Stromal cell of bone marrow (primary cell): ENCODE results near the gene ALDH3A2.

ENCODE experiments used
- DNase-seq: peaks from one replicate; pipeline ENCODE4 v3.0.0-alpha.2; 2012; ENCODE audit warnings: low read depth

Gene ALDH3A2

GRCh38 chr17:19648475-19649273 is at the start of gene ALDH3A2:
ALDH3A2 (plus strand) TSS chr17:19648751; CDS start chr17:19648972, 221 bp downstream.
- peak; percentile 91 for DNase-seq

GRCh38 chr17:19610311-19610710 is 38.2 kb upstream of the ALDH3A2 start:
- DNase-seq = no peak

DNA sequence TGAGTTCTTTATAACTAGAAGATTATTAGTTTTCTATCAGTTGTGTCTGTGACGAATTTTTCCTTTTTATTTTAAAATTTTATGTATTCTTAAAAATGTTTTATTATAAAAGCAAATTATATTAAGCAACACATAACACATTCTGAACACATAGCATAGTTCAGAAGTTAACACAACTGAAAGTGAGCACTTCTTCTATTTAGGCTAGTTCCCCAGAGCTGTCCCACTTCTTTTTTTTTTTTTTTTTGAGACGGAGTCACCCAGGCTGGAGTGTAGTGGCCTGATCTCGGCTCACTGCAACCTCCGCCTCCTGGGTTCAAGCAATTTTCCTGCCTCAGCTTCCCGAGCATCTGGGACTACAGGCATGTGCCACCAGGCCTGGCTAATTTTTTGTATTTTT is 37.7 kb upstream of the ALDH3A2 start:
- no peak for DNase-seq

DNA sequence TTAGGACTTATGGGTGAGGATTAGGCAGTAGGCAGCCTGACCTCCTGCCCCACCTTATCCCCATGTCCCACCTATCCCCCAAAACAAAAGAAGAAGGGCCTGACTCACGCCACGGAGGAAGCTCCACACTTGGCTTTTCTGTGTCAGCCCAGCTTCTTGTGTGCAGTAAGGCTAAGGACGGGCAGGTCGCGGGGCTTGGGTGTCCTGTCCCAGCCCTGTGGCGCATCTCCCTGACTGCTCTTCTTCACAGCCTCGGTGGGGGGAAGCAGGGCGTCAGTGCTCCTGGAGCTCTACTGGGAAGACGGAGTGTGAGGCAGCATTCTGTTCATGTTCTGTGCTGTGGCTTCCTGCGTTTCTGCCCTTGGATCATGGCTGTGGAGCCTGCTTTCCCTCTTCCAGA is 34.6 kb upstream of the ALDH3A2 start:
- no peak for DNase-seq

GRCh38 chr17:19614900-19615299 is 33.7 kb upstream of the ALDH3A2 start:
- no peak for DNase-seq

DNA sequence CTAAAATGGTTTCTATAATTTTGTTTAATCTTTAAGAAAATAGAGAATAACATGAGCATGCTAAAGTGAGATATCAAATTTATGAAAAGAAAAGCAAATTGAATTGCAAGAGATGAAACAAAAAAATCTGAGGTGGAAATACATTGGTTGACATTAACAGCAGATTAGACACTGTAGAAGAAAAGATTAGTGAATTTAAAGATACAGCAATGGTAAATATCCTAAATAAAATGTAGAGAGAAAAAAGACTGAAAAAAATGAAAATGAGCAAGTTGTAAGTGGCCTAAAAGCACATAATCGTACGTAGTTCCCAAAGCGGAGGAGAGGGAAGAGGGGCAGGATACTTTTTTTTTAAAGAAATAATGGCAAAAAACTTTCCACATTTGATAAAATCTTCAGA is 30.5 kb upstream of the ALDH3A2 start:
- no peak for DNase-seq

- no peak for DNase-seq
Observed at GRCh38 chr17:19619705-19620325, 28.7 kb upstream of the ALDH3A2 start.

DNA sequence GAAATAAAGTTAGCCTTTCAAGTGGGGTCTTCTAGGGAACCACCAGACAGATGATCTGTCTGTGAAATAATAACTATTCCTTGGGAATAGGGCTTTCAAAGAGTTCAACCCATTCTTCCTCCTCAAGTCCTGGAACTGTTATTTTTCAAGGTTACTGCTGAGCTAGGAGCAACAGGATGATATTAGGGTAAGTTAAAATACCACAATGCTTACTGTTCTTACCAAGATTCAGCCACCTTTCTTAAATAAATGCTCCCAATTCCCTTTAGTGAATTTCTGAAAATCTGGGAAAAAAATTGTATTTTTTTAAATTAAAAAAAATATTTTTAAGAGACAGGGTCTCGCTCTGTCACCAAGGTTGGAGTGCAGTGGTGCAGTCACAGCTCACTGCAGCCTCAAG is 26.9 kb upstream of the ALDH3A2 start:
- DNase-seq = no peak

DNA sequence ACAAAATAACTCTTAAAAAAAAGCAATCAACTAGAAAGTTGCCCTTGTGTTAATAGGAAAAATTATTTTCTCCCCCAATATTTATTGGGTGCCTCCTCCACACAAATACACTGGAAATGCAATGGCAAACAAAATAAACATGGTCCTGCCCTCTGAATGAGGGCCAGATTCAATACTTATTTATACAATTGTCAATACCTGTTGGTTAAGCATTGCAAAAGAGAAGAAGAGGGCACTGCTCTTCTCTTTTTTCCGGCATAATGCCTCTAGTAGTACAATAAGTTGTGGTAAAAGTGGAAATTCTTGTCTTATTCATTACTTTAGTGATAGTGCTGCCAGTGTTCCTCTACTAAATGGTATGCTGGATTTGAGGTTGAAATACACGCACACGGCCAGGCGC is 22.5 kb upstream of the ALDH3A2 start:
- DNase-seq = no peak

- no peak for DNase-seq
Observed at GRCh38 chr17:19629449-19629848, 19.1 kb upstream of the ALDH3A2 start.

DNA sequence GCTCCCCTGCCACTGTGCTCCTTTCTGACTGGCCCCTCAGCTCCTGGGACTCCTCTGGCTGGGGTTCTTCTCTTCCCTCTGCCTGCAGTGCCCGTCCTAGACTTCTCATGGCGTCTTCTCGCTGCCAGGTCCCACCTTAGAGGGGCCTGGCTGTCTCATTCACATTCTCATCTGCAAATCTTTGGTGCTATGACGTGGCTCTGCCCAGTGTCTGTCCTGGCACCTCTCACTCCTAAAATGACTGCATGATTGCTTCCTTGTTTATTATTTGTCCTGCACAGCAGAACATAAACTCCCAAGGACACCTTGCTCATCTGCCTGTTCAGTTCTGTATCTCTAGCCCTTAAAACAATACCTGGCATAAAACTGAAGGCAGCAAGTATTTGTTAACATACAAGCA is 18.5 kb upstream of the ALDH3A2 start:
- DNase-seq = no peak

GRCh38 chr17:19630661-19631060 is 17.9 kb upstream of the ALDH3A2 start:
- DNase-seq = no peak

GRCh38 chr17:19631905-19632304 is 16.6 kb upstream of the ALDH3A2 start:
- no peak for DNase-seq

DNA sequence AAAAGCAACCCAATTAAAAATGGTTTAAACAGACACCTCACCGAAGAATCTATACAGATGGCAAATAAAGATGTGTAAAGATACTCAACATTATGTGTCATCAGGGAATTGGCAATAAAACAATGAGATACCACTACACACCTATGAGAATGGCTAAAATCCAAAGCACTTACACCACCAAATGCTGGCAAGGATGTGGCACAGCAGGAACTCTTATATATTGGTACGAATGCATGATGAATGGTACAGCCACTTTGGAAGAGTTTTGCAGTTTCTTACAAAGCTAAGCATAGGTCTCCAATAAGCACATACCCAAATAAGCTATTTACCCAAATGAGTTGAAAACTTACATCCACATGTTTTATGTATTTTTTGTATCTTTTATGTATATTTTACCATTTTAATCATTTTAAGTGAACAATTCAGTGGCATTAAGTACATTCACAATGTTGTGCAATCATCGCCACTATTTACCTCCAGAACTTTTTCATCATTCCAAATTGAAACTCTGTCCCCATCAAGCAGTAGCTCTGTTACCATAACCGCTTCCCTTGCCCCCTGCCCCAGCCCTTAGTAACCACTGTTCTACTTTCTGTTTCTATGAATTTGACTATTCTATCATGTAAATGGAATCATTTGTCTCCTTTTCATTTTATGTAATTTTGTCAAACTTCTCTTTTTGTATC is 6.7 kb upstream of the ALDH3A2 start:
- no peak for DNase-seq

GRCh38 chr17:19642373-19642893 is 6.1 kb upstream of the ALDH3A2 start:
- no peak for DNase-seq

DNA sequence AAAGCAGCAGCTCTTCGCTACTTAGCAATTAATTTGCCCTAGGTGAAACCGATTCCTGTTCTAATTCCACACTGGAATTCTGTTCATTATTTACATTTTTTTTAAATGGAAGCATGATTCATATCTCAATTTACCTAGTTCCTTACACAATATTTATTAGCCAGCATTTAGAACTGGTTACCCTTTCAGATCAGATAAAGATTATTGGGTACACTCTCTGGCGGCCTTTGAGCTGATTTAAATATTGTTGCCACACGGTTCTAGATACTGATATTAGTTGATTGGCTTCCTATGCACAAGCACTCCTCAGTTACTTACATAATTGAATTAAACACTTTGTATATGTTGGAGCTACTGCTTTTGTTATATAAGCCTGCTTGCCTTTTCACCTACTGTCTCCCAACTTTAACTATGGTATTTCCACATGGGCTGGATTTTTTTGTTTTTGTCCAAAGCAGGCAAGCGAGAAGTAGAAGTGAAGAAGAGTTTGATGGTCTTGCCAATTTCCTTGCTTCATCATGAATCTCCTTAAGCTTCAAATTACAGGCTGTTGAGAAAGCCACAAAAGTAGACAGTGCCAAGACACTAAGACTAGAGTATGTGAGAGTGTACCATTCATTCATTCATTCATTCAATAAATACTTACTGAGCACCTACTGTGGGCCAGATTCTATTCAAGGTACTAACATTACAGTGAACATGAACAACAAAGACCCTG is 3.9 kb upstream of the ALDH3A2 start:
- no peak for DNase-seq

- no peak for DNase-seq
Observed at GRCh38 chr17:19645734-19646201, 2.8 kb upstream of the ALDH3A2 start.

DNA sequence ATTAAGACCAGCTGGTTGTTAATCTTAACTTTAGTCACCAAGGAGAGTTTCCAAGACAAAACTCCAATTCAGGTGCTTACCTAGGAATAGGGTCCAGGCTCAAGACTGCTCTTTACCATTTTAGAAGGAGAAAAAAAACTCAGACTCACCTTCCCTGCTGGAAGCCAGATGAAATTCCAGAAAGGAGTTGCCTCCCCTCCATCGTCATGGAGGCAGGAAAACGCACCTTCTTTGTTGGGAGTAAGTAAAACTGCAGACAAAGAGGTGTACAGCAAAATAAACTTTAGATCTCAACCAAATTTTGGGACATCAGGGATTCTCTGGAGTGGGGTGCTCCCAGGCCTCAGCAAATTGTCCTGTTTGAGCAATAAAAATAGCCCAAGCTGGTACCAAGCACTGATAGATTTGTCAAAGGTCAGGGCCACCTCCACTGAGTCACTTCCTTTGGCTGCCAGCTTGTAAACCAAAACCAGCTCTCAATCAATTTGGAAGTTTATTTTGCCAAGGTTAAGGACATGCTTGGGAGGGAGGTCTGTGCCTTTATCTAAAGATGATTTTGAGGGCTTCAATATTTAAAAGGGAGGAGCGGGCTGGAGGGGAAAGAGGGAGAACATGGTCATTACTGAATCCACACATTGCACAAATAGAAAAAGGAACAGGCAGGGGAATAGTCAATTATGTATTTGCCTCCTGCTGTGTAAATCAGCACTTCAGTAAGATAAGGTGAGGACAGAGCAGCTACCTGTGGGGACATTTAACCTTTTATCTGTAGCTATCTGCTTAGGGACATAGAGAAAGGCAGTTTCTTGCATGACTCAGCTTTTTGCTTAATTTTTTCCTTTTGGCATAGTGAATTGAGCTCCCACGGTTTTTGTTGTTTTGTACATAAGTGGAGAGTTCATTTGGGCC is 1.5 kb upstream of the ALDH3A2 start:
- DNase-seq = no peak

GRCh38 chr17:19647697-19648474 is 665 bp upstream of the ALDH3A2 start:
- peak; percentile 62 for DNase-seq

GRCh38 chr17:19649274-19649541 is 657 bp downstream of the ALDH3A2 start:
- DNase-seq = no peak

DNA sequence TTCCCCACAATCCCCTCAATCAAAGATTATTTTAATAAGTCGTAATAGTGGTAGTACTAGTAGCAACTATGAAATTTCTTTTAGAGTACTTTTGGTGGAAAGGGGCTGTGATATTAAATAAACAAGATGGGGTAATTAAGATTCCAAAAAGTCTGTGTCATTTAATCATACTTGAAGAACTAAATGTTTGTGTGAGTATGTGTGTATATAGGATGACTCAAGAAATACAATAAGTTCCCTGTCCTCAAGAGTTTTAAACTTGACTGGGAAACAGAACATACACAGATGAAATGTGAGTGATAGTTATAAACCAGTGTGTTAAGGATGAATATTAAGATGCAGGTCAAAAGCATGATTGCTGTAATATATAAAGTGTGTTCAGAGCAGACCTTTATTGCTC is 2.3 kb downstream of the ALDH3A2 start:
- DNase-seq = no peak
